Measurements from ENCODE around the gene PLCXD3. TPM values are rescaled to one million over a fixed set of nuclear protein-coding genes. Genes with fewer than 3 reads are reported as not detected.

The PLCXD3 gene
- total and polyA plus RNA-seq, 2 of the 8 experiments (the other 6 are each of a cell fraction or from before 2014, with no cell fraction given), result 0.03 to 0.07 TPM

GRCh38 chr5:41275813-41276512 lies 234.4 kb downstream of the PLCXD3 start:
- Histone ChIP-seq H3K23ac (ENCODE audit: insufficient read length) (no peak overlapping the region), H2BK120ac (replicated peaks; ENCODE audit: low read depth, low read length) (no peak overlapping the region), H4K8ac (ENCODE audit: extremely low read depth, insufficient read depth, low read length) (no peak overlapping the region), H3K4me2 (ENCODE audit: insufficient read depth in 1 of 2, low read depth in 2 of 2, low read length in 2 of 2) (no peak overlapping the region), H3K4me3 (ENCODE audit: extremely low read depth in 1 of 4, insufficient read depth in 2 of 4, low read depth in 3 of 4, low read length in 4 of 4) (no peak overlapping the region), H3K27me3 (replicated peaks in 1 of 4; ENCODE audit: control insufficient read depth in 3 of 4, extremely low read depth in 1 of 4, insufficient read depth in 3 of 4, low read length in 3 of 4) (no peaks in the 10 kb centered on the region), H3K79me1 (ENCODE audit: low read depth, low read length) (no peaks in the 10 kb centered on the region), H3K79me2 (ENCODE audit: control insufficient read depth in 1 of 2, insufficient read depth in 2 of 2, low read length in 2 of 2) (no peaks in the 10 kb centered on the region), H3K27ac (ENCODE audit: low read depth, low read length) (no peak overlapping the region), H3K14ac (ENCODE audit: insufficient read length) (no peak overlapping the region), H2AK5ac (ENCODE audit: low read depth, low read length) (no peak overlapping the region), H2BK12ac (ENCODE audit: low read depth, low read length) (no peak overlapping the region), H3K4ac (replicated peaks; ENCODE audit: insufficient read length, low read depth, low read length) (no peak overlapping the region), H4K91ac (replicated peaks; ENCODE audit: insufficient read length, low read length) (no peak overlapping the region), H3K9ac (replicated peaks in 1 of 4; ENCODE audit: extremely low read depth in 1 of 4, low read depth in 3 of 4, low read length in 3 of 4) (no peak overlapping the region), H4K20me1 (replicated peaks in 1 of 2; ENCODE audit: control insufficient read depth in 1 of 2, insufficient read depth in 2 of 2, low read length in 2 of 2) (no peaks in the 10 kb centered on the region), H2BK20ac (ENCODE audit: low read length) (no peak overlapping the region), H2BK15ac (ENCODE audit: low read length) (no peak overlapping the region), H3K9me3 (ENCODE audit: insufficient read depth in 2 of 2, low read depth in 1 of 2, low read length in 1 of 2) (no peaks in the 10 kb centered on the region), H4K5ac (ENCODE audit: insufficient read length, low read depth, low read length) (no peak overlapping the region), H3K23me2 (ENCODE audit: low read depth, low read length) (no peaks in the 10 kb centered on the region), H3K18ac (ENCODE audit: extremely low read depth, low read length) (no peak overlapping the region), H3K4me1 (replicated peaks in 1 of 4; ENCODE audit: control insufficient read depth in 3 of 4, insufficient read depth in 4 of 4, low read length in 3 of 4) (no peaks in the 10 kb centered on the region), H2AFZ (ENCODE audit: low read length) (peak overlapping the region; percentile 87), H3K56ac (replicated peaks; ENCODE audit: insufficient read length, low read depth, low read length) (no peak overlapping the region), H3K36me3 (ENCODE audit: control insufficient read depth in 2 of 4, insufficient read depth in 4 of 4, low read length in 3 of 4) (no peaks in the 10 kb centered on the region), H2BK5ac (ENCODE audit: low read depth, low read length) (no peak overlapping the region)
- whole genome bisulfite sequencing, 2 experiments (ENCODE audit: extremely low coverage in 1 of 2, insufficient coverage in 1 of 2, insufficient read length in 1 of 2, insufficient replicate concordance in 2 of 2, low coverage in 1 of 2, low lambda C conversion rate in 2 of 2, missing lambda C conversion rate in 1 of 2), result 93% methylated on average over 8 of the region's 8 CpGs; no CpG with 5 or more reads in 1 of the 2 experiments
- POLR2A ChIA-PET (ENCODE audit: partially characterized antibody), result no interaction called here
- FAIRE-seq (no peak), DNase-seq (ENCODE audit: low read depth in 1 of 2, low spot score in 2 of 2) (no peak)
- CTCF ChIA-PET (ENCODE audit: partially characterized antibody), result interaction anchor here (0.5 to 1.6 kb wide), 4 partner anchors 219 to 472 kb away, joined by 3 to 6 read pairs (median 4); no protein-coding TSS in a partner anchor
- TF ChIP-seq SIRT6 (IDR thresholded peaks at IDR 0.05; ENCODE audit: low read length), result no peak
- TF ChIP-seq EZH2 (IDR thresholded peaks at IDR 0.05; ENCODE audit: low read depth, low read length, severe bottlenecking), result no peak
- no peak for TF ChIP-seq MAFK (IDR thresholded peaks at IDR 0.05; ENCODE audit: low read depth, low read length)
- no peak for TF ChIP-seq SAP30 (IDR thresholded peaks at IDR 0.05; ENCODE audit: insufficient read depth, insufficient replicate concordance, low read length)
- TF ChIP-seq RNF2 (IDR thresholded peaks at IDR 0.05; ENCODE audit: borderline replicate concordance, low read depth, low read length, missing control alignments, poor library complexity, severe bottlenecking), result no peak
- no peak for TF ChIP-seq BCL11A (IDR thresholded peaks at IDR 0.05; ENCODE audit: low read depth in 2 of 2, low read length in 2 of 2)
- TF ChIP-seq TAF7 (optimal IDR thresholded peaks at IDR 0.05; ENCODE audit: borderline replicate concordance, low read depth, low read length), result no peak
- TF ChIP-seq SIN3A (conservative IDR thresholded peaks at IDR 0.05 in 1 of 2, IDR thresholded peaks at IDR 0.05 in 1 of 2; ENCODE audit: low read depth in 1 of 2, low read length in 2 of 2), result no peak
- TF ChIP-seq EGR1 (IDR thresholded peaks at IDR 0.05; ENCODE audit: borderline replicate concordance, low read depth, low read length), result no peak
- TF ChIP-seq KDM1A (IDR thresholded peaks at IDR 0.05; ENCODE audit: borderline replicate concordance, low read length), result no peak
- TF ChIP-seq CTBP2 (IDR thresholded peaks at IDR 0.05; ENCODE audit: borderline replicate concordance, insufficient read depth, insufficient read length, low read length), result no peak
